ENCODE data around the gene HS1BP3. TPM values are rescaled to one million over a fixed set of nuclear protein-coding genes. Genes with fewer than 3 reads are reported as not detected.

HS1BP3 gene
- total and polyA plus RNA-seq, 9 of the 15 experiments (the other 6 are each of a cell fraction or from before 2014, with no cell fraction given) = 0.41 to 8.3 (median 5.9) TPM

GRCh38 chr2:20595439-20596192 lies 55.3 kb downstream of the HS1BP3 start (continued):
- TF ChIP-seq NELFE (IDR thresholded peaks at IDR 0.05; ENCODE audit: insufficient read depth, insufficient read length) (no peak), ZNF592 (IDR thresholded peaks at IDR 0.05) (peak; percentile 89), ZNF316 (IDR thresholded peaks at IDR 0.05) (peak; percentile 61), ETV1 (tag; conservative IDR thresholded peaks at IDR 0.05; ENCODE audit: low read depth) (peak; percentile 57; the same call in 1 of the 2 replicates), HBP1 (CRISPR knock-in tag; IDR thresholded peaks at IDR 0.05) (no peak), NR1H2 (CRISPR knock-in tag; IDR thresholded peaks at IDR 0.05) (no peak), ZNF436 (CRISPR knock-in tag; IDR thresholded peaks at IDR 0.05) (peak; percentile 89), KDM4B (IDR thresholded peaks at IDR 0.05; ENCODE audit: borderline replicate concordance in 2 of 2, low read depth in 1 of 2) (peak in 1 of 2 experiments; percentile 40; a peak in 1 of 4 replicates), ZFP1 (CRISPR knock-in tag; IDR thresholded peaks at IDR 0.05) (no peak), PKNOX1 (IDR thresholded peaks at IDR 0.05) (peak; percentile 13; the same call in 1 of the 2 replicates), ZNF232 (CRISPR knock-in tag; IDR thresholded peaks at IDR 0.05) (no peak), CCNT2 (IDR thresholded peaks at IDR 0.05; ENCODE audit: borderline replicate concordance, extremely low read depth, insufficient read length, low read depth, low read length) (no peak), HSF4 (CRISPR knock-in tag; IDR thresholded peaks at IDR 0.05; ENCODE audit: borderline replicate concordance) (no peak), ZNF668 (CRISPR knock-in tag; IDR thresholded peaks at IDR 0.05) (peak; percentile 68; the same call in 1 of the 2 replicates), XRCC4 (IDR thresholded peaks at IDR 0.05; ENCODE audit: extremely low read depth, insufficient read depth, insufficient read length) (no peak), ZNF75A (CRISPR knock-in tag; IDR thresholded peaks at IDR 0.05) (no peak), ATF3 (IDR thresholded peaks at IDR 0.05) (peak; percentile 43; the same call in 1 of the 2 replicates), ATF3 (CRISPR knock-in tag; conservative IDR thresholded peaks at IDR 0.05) (no peak), ZNF780A (CRISPR knock-in tag; IDR thresholded peaks at IDR 0.05) (no peak), ZNF224 (CRISPR knock-in tag; IDR thresholded peaks at IDR 0.05) (peak; percentile 16; the same call in 1 of the 2 replicates)
